Suprapubic skin (tissue), 4 donors: Measurements from ENCODE around the gene POLR1A. TPM values are rescaled to one million over a fixed set of nuclear protein-coding genes. Genes with fewer than 3 reads are reported as not detected.

Source experiments
- DNase-seq, 2 donors: peaks; one replicate each; pipeline ENCODE4 v3.0.0-alpha.2; 2019; ENCODE audit warnings: low spot score in 2 of 2
- H3K27ac ChIP-seq: fragments of 200-600 bp; sonication (generic); one replicate; pipeline ENCODE4 v1.5.1; 2019
- H3K27me3 ChIP-seq: fragments of 200-600 bp; sonication (generic); one replicate; pipeline ENCODE4 v1.5.1; 2019
- H3K36me3 ChIP-seq: fragments of 200-600 bp; sonication (generic); one replicate; pipeline ENCODE4 v1.5.1; 2019
- H3K4me1 ChIP-seq: fragments of 200-600 bp; sonication (generic); one replicate; pipeline ENCODE4 v1.5.1; 2019
- H3K4me3 ChIP-seq: fragments of 200-600 bp; sonication (generic); one replicate; pipeline ENCODE4 v1.5.1; 2019; ENCODE audit warnings: mild to moderate bottlenecking
- H3K9me3 ChIP-seq: fragments of 200-600 bp; sonication (generic); one replicate; pipeline ENCODE4 v1.5.1; 2019
- EP300 ChIP-seq: sonication (generic); formaldehyde crosslinking; IDR thresholded peaks from one replicate; pipeline ENCODE4 v1.6.1; 2017; ENCODE audit warnings: antibody characterized with exemption
- POLR2A ChIP-seq, 2 donors: fragments of 450-650 bp; IDR thresholded peaks; one replicate each; pipeline ENCODE4 v1.6.1; 2017; ENCODE audit warnings: antibody characterized with exemption in 2 of 2, mild to moderate bottlenecking in 2 of 2, moderate library complexity in 2 of 2
- POLR2AphosphoS5 ChIP-seq, 3 donors: sonication (generic); formaldehyde crosslinking; IDR thresholded peaks; one replicate each; pipeline ENCODE4 v1.6.1; 2017; ENCODE audit warnings: antibody characterized with exemption in 3 of 3
- WGBS: methylation state at CpG from one replicate; pipeline ENCODE4 v1.1.5; 2018; 5-methylcytosine and 5-hydroxymethylcytosine counted together
- total RNA-seq, 4 donors: library from RNA; depleted of rRNA; stranded (reverse); fragments of >200 nt; gene quantifications; one replicate each; pipeline ENCODE4 v1.1.0, GENCODE V29; 2016
- TF ChIP-seq, protein P1 (sequence below), 2 donors: fragments of 200-600 bp in 1 of 2; fragments of 450-650 bp in 1 of 2; sonication (generic) in 1 of 2; IDR thresholded peaks; one replicate each; pipeline ENCODE4 v1.5.1; 2016 to 2019; ENCODE audit warnings: antibody characterized with exemption in 2 of 2, mild to moderate bottlenecking in 1 of 2, moderate library complexity in 1 of 2

The POLR1A gene
- total RNA-seq, 4 donors from 2014 or later = 20.2 to 24.3 (median 21.2) TPM

GRCh38 chr2:86048383-86048701 lies 57.3 kb downstream of the POLR1A start:
- Histone ChIP-seq H3K4me3 (no peak overlapping the region), H3K9me3 (no peaks in the 10 kb centered on the region), H3K27me3 (no peaks in the 10 kb centered on the region), H3K36me3 (peaks cover 93% of the 10 kb centered on the region), H3K4me1 (peaks cover 2% of the 10 kb centered on the region), H3K27ac (no peak overlapping the region)
- TF ChIP-seq EP300 = no peak
- no peak for TF ChIP-seq POLR2A (IDR thresholded peaks at IDR 0.05)
- no peak for TF ChIP-seq POLR2AphosphoS5 (IDR thresholded peaks at IDR 0.05)
- TF ChIP-seq, protein P1, sequence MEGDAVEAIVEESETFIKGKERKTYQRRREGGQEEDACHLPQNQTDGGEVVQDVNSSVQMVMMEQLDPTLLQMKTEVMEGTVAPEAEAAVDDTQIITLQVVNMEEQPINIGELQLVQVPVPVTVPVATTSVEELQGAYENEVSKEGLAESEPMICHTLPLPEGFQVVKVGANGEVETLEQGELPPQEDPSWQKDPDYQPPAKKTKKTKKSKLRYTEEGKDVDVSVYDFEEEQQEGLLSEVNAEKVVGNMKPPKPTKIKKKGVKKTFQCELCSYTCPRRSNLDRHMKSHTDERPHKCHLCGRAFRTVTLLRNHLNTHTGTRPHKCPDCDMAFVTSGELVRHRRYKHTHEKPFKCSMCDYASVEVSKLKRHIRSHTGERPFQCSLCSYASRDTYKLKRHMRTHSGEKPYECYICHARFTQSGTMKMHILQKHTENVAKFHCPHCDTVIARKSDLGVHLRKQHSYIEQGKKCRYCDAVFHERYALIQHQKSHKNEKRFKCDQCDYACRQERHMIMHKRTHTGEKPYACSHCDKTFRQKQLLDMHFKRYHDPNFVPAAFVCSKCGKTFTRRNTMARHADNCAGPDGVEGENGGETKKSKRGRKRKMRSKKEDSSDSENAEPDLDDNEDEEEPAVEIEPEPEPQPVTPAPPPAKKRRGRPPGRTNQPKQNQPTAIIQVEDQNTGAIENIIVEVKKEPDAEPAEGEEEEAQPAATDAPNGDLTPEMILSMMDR (IDR thresholded peaks at IDR 0.05) = no peak
- WGBS = 96% methylated on average over 3 of the region's 3 CpGs
- DNase-seq = peak in 1 of 2 donors; percentile 44

- Histone ChIP-seq H3K4me3 (no peak overlapping the region), H3K36me3 (peaks cover 93% of the 10 kb centered on the region), H3K27ac (no peak overlapping the region), H3K9me3 (no peaks in the 10 kb centered on the region), H3K4me1 (no peaks in the 10 kb centered on the region), H3K27me3 (no peaks in the 10 kb centered on the region)
- TF ChIP-seq, protein P1 (IDR thresholded peaks at IDR 0.05) = no peak
- TF ChIP-seq EP300 (no peak), POLR2AphosphoS5 (IDR thresholded peaks at IDR 0.05) (no peak), POLR2A (IDR thresholded peaks at IDR 0.05) (no peak)
- WGBS = 92% methylated on average over 8 of the region's 8 CpGs
- DNase-seq = peak in 1 of 2 donors; percentile 53
Measured at GRCh38 chr2:86047575-86048382, 57.9 kb downstream of the POLR1A start.

GRCh38 chr2:86045541-86045940 lies 60.1 kb downstream of the POLR1A start:
- peaks cover 91% of the 10 kb centered on the region for H3K36me3 ChIP-seq
- DNase-seq = peak; percentile 24 to 50
- 81% methylated on average over 6 of the region's 6 CpGs for WGBS
- no peak overlapping the region for H3K4me3 ChIP-seq
- no peak overlapping the region for H3K27ac ChIP-seq
- no peaks in the 10 kb centered on the region for H3K27me3 ChIP-seq
- H3K4me1 ChIP-seq = no peaks in the 10 kb centered on the region
- TF ChIP-seq, protein P1 (IDR thresholded peaks at IDR 0.05) = no peak
- TF ChIP-seq POLR2A (IDR thresholded peaks at IDR 0.05) = no peak
- TF ChIP-seq POLR2AphosphoS5 (IDR thresholded peaks at IDR 0.05) = no peak
- no peak for TF ChIP-seq EP300
- no peaks in the 10 kb centered on the region for H3K9me3 ChIP-seq

- DNase-seq = peak; percentile 26 to 29
- no peak overlapping the region for H3K27ac ChIP-seq
- TF ChIP-seq EP300 (no peak), POLR2AphosphoS5 (IDR thresholded peaks at IDR 0.05) (no peak), POLR2A (IDR thresholded peaks at IDR 0.05) (no peak)
- TF ChIP-seq, protein P1 (IDR thresholded peaks at IDR 0.05) = no peak
- H3K4me3 ChIP-seq = no peak overlapping the region
- peaks cover 93% of the 10 kb centered on the region for H3K36me3 ChIP-seq
- H3K4me1 ChIP-seq = no peaks in the 10 kb centered on the region
- 96% methylated on average over 4 of the region's 4 CpGs for WGBS
- no peaks in the 10 kb centered on the region for H3K27me3 ChIP-seq
- no peaks in the 10 kb centered on the region for H3K9me3 ChIP-seq
Measured at GRCh38 chr2:86044614-86045013, 61.1 kb downstream of the POLR1A start.

DNA sequence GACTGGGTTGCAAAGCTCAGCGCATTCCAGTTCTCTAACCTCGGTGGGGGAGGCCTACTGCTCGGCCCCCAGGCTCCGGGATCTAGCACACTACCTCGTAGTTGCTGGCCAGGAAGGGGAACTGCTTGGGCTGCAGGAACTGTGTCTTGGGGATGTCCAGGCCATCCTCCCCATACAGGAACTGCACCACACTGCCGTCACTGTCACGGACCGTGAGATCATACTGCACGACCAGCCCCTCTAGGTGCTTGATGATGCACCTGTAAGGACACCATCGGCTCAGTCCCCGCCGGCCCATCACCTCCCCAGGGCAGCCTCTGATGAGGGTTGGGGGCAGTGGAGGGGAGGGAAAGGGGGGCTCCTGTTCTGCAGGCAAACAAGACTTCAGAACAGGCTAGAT lies 61.6 kb downstream of the POLR1A start:
- WGBS = 91% methylated on average over 8 of the region's 12 CpGs
- Histone ChIP-seq H3K27ac (no peak overlapping the region), H3K27me3 (no peaks in the 10 kb centered on the region), H3K36me3 (peaks cover 94% of the 10 kb centered on the region), H3K4me3 (no peak overlapping the region), H3K9me3 (no peaks in the 10 kb centered on the region), H3K4me1 (peaks cover under 1% of the 10 kb centered on the region)
- peak; percentile 58 to 75 for DNase-seq
- no peak for TF ChIP-seq POLR2AphosphoS5 (IDR thresholded peaks at IDR 0.05)
- TF ChIP-seq, protein P1 (IDR thresholded peaks at IDR 0.05) = no peak
- no peak for TF ChIP-seq EP300
- no peak for TF ChIP-seq POLR2A (IDR thresholded peaks at IDR 0.05)
